Tibial nerve (tissue), 4 donors: Measurements from ENCODE around the gene TOR1AIP2. TPM values are rescaled to one million over a fixed set of nuclear protein-coding genes. Genes with fewer than 3 reads are reported as not detected.

Source experiments
- DNase-seq, 2 donors: peaks; one replicate each; pipeline ENCODE4 v3.0.0-alpha.2; 2019; ENCODE audit warnings: low spot score in 2 of 2
- H3K27ac ChIP-seq, 4 donors: fragments of 200-600 bp; sonication (generic) in 3 of 4; one replicate each; pipeline ENCODE4 v1.5.1; 2017 to 2019; ENCODE audit warnings: mild to moderate bottlenecking in 1 of 4
- H3K27me3 ChIP-seq, 2 donors: fragments of 200-600 bp; sonication (generic) in 1 of 2; one replicate each; pipeline versions ENCODE4 v1.5.1 to v1.6.0; 2017 to 2019
- H3K36me3 ChIP-seq, 3 donors: fragments of 200-600 bp; sonication (generic); one replicate each; pipeline ENCODE4 v1.5.1; 2018 to 2019
- H3K4me1 ChIP-seq, 4 donors: fragments of 200-600 bp; sonication (generic) in 3 of 4; one replicate each; pipeline ENCODE4 v1.5.1; 2017 to 2019
- H3K4me3 ChIP-seq, 4 donors: fragments of 200-600 bp; sonication (generic) in 3 of 4; one replicate each; pipeline ENCODE4 v1.5.1; 2017 to 2019; ENCODE audit warnings: mild to moderate bottlenecking in 1 of 4, moderate library complexity in 1 of 4
- H3K9me3 ChIP-seq, 4 donors: fragments of 200-600 bp; sonication (generic) in 3 of 4; one replicate each; pipeline ENCODE4 v1.5.1; 2017 to 2019
- CTCF ChIP-seq, 5 experiments: fragments of 200-600 bp in 3 of 5; fragments of 450-650 bp in 2 of 5; sonication (generic) in 3 of 5; IDR thresholded peaks; one replicate each; pipeline ENCODE4 v1.5.1; 2016 to 2019; ENCODE audit warnings: antibody characterized with exemption in 5 of 5, mild to moderate bottlenecking in 3 of 5, moderate library complexity in 2 of 5
- EP300 ChIP-seq, 2 donors: sonication (generic); formaldehyde crosslinking; IDR thresholded peaks; one replicate each; pipeline ENCODE4 v1.6.1; 2017; ENCODE audit warnings: antibody characterized with exemption in 2 of 2, mild to moderate bottlenecking in 1 of 2
- POLR2A ChIP-seq, 2 donors: fragments of 450-650 bp; IDR thresholded peaks; one replicate each; pipeline ENCODE4 v1.6.1; 2017; ENCODE audit warnings: antibody characterized with exemption in 2 of 2, mild to moderate bottlenecking in 2 of 2, moderate library complexity in 2 of 2
- WGBS, 2 donors: methylation state at CpG; one replicate each; pipeline ENCODE4 v1.1.5; 2018; 5-methylcytosine and 5-hydroxymethylcytosine counted together
- total RNA-seq, 4 donors: library from RNA; depleted of rRNA; stranded (reverse); fragments of >200 nt; gene quantifications; one replicate each; pipeline ENCODE4 v1.1.0, GENCODE V29; 2016

Gene TOR1AIP2
- total RNA-seq, 4 donors from 2014 or later = 55.7 to 77.5 (median 59.0) TPM

GRCh38 chr1:179870870-179871269, 6.7 kb downstream of the TOR1AIP2 start:
- DNase-seq = no peak
- H3K9me3 ChIP-seq = no peaks in the 10 kb centered on the region
- peaks cover 0 to 49% (median 0%) of the 10 kb centered on the region in 3 donors for H3K36me3 ChIP-seq
- H3K27me3 ChIP-seq = no peaks in the 10 kb centered on the region
- WGBS, 2 donors = 67 to 89% methylated on average over 1 of the region's 1 CpG
- no peak overlapping the region for H3K27ac ChIP-seq
- no peak overlapping the region for H3K4me3 ChIP-seq
- H3K4me1 ChIP-seq = peaks cover 0 to 46% (median 13%) of the 10 kb centered on the region in 4 donors
- no peak for TF ChIP-seq EP300 (IDR thresholded peaks at IDR 0.05)
- no peak for TF ChIP-seq CTCF (IDR thresholded peaks at IDR 0.05)
- TF ChIP-seq POLR2A (IDR thresholded peaks at IDR 0.05) = no peak

- peak in 1 of 2 donors; percentile 49 for DNase-seq
- Histone ChIP-seq H3K4me3 (no peak overlapping the region), H3K27ac (no peak overlapping the region), H3K4me1 (peaks cover 0 to 20% (median 4%) of the 10 kb centered on the region in 4 donors), H3K9me3 (no peaks in the 10 kb centered on the region), H3K36me3 (peaks cover 0 to 62% (median 3%) of the 10 kb centered on the region in 3 donors), H3K27me3 (no peaks in the 10 kb centered on the region)
- TF ChIP-seq CTCF (IDR thresholded peaks at IDR 0.05) = peak; percentile 35 to 59 (median 54)
- no peak for TF ChIP-seq EP300 (IDR thresholded peaks at IDR 0.05)
- WGBS, 2 donors = 15 to 18% methylated on average over 1 of the region's 1 CpG
Measured at GRCh38 chr1:179867493-179868330, 9.9 kb downstream of the TOR1AIP2 start.

GRCh38 chr1:179866616-179867015, 11.0 kb downstream of the TOR1AIP2 start:
- Histone ChIP-seq H3K4me1 (peaks cover 0 to 12% (median 2%) of the 10 kb centered on the region in 4 donors), H3K36me3 (peaks cover 0 to 66% (median 3%) of the 10 kb centered on the region in 3 donors), H3K27me3 (no peaks in the 10 kb centered on the region), H3K9me3 (no peaks in the 10 kb centered on the region), H3K27ac (no peak overlapping the region), H3K4me3 (no peak overlapping the region)
- 92 to 95% methylated on average over 7 of the region's 7 CpGs for WGBS, 2 donors
- DNase-seq = no peak
- no peak for TF ChIP-seq CTCF (IDR thresholded peaks at IDR 0.05)
- TF ChIP-seq POLR2A (IDR thresholded peaks at IDR 0.05) = no peak
- no peak for TF ChIP-seq EP300 (IDR thresholded peaks at IDR 0.05)

- 92 to 94% methylated on average over 6 of the region's 6 CpGs for WGBS, 2 donors
- peaks cover 0 to 66% (median 3%) of the 10 kb centered on the region in 3 donors for H3K36me3 ChIP-seq
Measured at GRCh38 chr1:179865377-179865776, 12.2 kb downstream of the TOR1AIP2 start.

More at GRCh38 chr1:179865377-179865776, 12.2 kb downstream of the TOR1AIP2 start:
- DNase-seq = no peak
- no peaks in the 10 kb centered on the region for H3K27me3 ChIP-seq
- H3K9me3 ChIP-seq = no peaks in the 10 kb centered on the region
- TF ChIP-seq CTCF (IDR thresholded peaks at IDR 0.05) = no peak
- TF ChIP-seq EP300 (IDR thresholded peaks at IDR 0.05) = no peak
- no peak for TF ChIP-seq POLR2A (IDR thresholded peaks at IDR 0.05)
- no peak overlapping the region for H3K4me3 ChIP-seq
- H3K4me1 ChIP-seq = no peaks in the 10 kb centered on the region
- H3K27ac ChIP-seq = no peak overlapping the region
